GM19035 (cell line): Measurements from ENCODE around the gene HEY2.
A peak's percentile ranks its signal among the peaks of the same experiment; 100 is the strongest.
"Not testable (repeated sequence)": the region's sequence is repeated elsewhere in the genome, so short reads cannot be mapped to it uniquely, and the experiment has no call there.

Experiments used
- ATAC-seq: cut with Tn5 transposase; IDR thresholded peaks from one replicate; pipeline ENCODE4 v1.9.1; 2021; ENCODE audit not compliant: unreplicated experiment

The HEY2 gene

GRCh38 chr6:125765944-125766343, 16.5 kb downstream of the HEY2 start:
- no peak for ATAC-seq

GRCh38 chr6:125766641-125767040, 17.2 kb downstream of the HEY2 start:
- ATAC-seq = no peak

- no peak for ATAC-seq
Measured at GRCh38 chr6:125769147-125769783, 19.8 kb downstream of the HEY2 start.

GRCh38 chr6:125773387-125774341, 24.2 kb downstream of the HEY2 start:
- ATAC-seq = no peak

- not testable (repeated sequence) for ATAC-seq
Measured at GRCh38 chr6:125776107-125776826, 26.8 kb downstream of the HEY2 start.

- peak; percentile 84 for ATAC-seq
Measured at GRCh38 chr6:125779924-125780539, 30.6 kb downstream of the HEY2 start.

- ATAC-seq = peak; percentile 79
Measured at GRCh38 chr6:125780540-125781313, 31.3 kb downstream of the HEY2 start.

- ATAC-seq = peak; percentile 41
Measured at GRCh38 chr6:125781314-125781868, 32.0 kb downstream of the HEY2 start.

GRCh38 chr6:125784365-125784764, 34.9 kb downstream of the HEY2 start:
- no peak for ATAC-seq

GRCh38 chr6:125787791-125788190, 38.4 kb downstream of the HEY2 start:
- ATAC-seq = no peak

GRCh38 chr6:125789167-125789566, 39.7 kb downstream of the HEY2 start:
- no peak for ATAC-seq

GRCh38 chr6:125789576-125790357, 40.3 kb downstream of the HEY2 start:
- ATAC-seq = peak; percentile 25

GRCh38 chr6:125790358-125791150, 41.1 kb downstream of the HEY2 start, which contains the start of gene NCOA7:
Gene NCOA7, plus strand, starts transcription at chr6:125790960. Its CDS starts 24,395 bp downstream, at chr6:125815355.
- ATAC-seq = peak; percentile 69

GRCh38 chr6:125791151-125791819, 41.9 kb downstream of the HEY2 start:
- peak; percentile 33 for ATAC-seq

- ATAC-seq = no peak
Measured at GRCh38 chr6:125791820-125792165, 42.4 kb downstream of the HEY2 start.

GRCh38 chr6:125792172-125792571, 42.7 kb downstream of the HEY2 start:
- ATAC-seq = no peak

GRCh38 chr6:125792680-125793079, 43.2 kb downstream of the HEY2 start:
- ATAC-seq = no peak

- ATAC-seq = no peak
Measured at GRCh38 chr6:125793280-125793679, 43.8 kb downstream of the HEY2 start.
